Measurements from ENCODE around the gene SH3BP5.

Gene SH3BP5

DNA sequence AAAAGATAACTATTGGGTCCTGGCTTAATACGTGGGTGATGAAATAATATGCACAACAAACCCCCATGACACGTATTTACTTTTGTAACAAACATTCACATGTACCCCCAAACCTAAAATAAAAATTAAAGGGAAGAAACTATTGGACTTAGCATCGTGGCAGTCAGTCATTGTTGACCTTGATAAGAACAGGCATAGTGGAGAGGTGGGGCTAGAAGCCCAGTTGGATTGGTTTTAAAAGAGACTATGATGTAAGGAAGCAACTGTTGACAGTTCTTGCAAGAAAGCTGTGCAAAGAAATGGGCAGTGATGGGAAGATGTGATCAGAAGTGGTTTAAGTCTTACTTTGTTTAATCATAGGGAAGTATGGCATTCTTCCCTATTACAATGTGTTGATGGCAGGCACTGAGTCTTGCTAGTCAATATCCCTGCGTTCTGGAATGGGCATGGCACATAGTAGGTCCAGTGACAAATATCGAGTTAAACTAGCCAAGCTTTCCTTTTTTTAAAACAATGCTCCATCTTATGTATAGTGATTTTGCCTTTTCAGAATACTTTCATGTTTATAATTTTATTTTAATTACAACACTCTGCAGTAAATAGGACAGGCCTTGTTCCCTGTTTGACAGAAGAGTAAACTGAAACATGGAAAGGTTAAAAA, 88.4 kb downstream of the SH3BP5 start:
- no peak for DNase-seq (ENCODE audit: low spot score)

DNA sequence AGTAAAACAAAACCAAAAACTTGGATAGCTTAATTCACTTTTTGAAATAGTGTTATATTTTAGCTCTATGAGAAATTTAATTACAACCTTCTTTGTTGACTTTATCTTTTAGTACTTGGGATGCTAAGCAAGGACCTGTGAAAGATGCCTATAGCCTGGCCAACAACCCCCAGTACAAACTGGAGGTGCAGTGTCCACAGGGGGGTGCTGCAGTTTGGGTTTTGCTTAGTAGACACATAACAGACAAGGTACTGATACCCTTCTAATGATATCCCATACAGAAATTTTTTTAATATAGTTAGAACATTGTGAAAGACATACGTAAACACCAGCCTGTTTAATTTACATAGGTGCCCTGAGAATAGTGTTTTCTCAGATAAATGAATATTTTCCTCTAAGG, 91.0 kb downstream of the SH3BP5 start:
- DNase-seq (ENCODE audit: low spot score) = peak; percentile 16

DNA sequence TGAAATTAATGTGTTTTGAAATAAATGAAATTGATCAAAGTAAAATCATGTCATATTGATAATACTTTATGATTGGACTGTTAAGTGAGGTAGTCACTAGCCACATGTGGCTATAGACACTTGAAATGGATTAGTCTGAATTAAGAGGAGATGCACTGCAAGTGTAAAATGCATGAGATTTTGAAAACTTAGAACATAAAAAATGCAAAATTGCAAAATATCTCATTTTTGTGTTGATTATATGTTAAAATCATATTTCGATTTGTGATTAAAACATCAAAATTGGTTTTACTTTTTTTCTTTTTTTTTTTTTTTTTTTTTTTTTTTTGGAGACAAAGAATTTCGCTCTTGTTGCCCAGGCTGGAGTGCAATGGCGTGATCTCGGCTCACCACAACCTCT, 103.1 kb downstream of the SH3BP5 start:
- no peak for DNase-seq (ENCODE audit: low spot score)

DNA sequence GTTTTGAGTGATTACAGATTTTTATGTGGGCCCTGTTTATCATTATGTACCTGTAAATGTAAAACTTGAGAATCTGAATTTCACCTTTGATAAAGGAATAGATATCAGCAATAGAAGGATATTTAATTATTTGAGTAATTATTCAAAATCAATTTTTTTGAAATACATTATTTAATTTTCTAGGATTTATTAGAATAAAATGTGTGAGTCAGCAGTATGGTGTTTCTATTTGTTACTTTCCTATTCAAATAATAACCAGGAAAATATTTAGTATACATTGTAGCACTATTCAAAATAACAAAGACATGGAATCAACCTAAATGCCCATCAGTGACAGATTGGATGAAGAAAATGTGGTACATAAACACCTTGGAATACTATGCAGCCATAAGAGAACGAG, 104.2 kb downstream of the SH3BP5 start:
- no peak for DNase-seq (ENCODE audit: low spot score)

DNA sequence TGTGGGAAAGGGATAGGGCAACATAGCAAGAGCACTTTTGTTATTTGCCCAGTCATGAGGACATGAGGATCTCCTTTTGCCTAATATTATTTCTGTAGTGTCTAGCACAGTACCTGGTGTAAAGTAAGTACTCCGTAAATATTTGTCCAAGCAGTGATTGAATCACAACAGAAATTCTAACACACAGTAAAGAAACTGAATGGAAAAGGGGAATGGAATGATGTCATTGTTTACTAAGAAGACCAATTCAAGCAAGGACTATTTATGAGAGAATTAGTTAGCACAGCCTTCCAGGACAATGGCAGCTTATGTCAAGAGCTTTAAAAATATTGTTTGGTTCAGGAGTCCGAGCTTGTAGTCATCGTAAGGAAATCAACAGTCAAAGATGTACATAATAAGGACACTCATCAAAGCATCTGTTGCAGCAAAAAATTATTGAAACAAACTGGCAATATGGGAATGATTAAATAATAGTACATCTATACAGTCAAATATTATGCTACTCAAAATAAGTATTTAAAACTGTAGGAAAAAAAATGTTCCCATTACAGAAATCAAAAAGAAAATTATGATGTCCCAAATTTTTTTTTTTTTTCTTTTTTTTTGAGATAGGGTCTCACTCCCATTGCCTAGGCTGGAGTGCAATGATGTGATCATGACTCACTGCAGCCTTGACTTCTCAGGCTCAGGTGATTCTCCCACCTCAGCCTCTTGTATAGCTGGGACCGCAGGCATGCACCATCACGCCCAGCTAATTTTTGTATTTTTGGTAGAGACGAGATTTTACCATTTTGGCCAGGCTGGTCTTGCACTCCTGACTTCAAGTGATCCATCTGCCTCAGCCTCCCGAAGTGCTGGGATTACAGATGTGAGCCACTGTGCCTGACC, 108.5 kb downstream of the SH3BP5 start:
- DNase-seq (ENCODE audit: low spot score) = no peak

DNA sequence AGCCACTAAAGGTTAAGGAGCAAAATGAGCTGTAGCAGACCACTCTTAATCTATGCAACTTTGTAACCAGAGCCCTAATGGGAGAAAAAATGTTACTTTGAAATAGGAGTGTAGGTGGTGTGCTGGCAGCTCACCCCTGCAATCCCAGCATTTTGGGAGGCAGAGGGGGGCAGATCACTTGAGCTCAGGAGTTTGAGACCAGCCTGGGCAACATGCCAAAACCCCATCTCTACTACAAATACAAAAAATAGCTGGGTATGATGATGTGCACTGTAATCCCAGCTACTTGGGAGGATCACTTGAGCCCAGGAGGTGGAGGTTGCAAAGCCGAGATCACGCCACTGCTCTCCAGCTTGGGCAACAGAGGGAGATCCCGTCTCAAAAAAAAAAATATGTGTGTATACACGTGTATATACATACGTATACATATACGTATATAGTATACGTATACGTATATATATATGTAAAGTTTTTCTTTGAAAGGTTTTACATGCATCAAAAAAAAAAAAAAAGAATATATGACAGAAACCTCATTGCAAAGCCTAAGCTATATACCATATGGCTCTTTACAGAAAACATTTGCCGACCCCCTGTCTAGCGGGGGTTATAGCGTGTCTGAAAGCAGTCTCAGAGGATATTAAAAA, 110.7 kb downstream of the SH3BP5 start:
- DNase-seq (ENCODE audit: low spot score) = no peak

DNA sequence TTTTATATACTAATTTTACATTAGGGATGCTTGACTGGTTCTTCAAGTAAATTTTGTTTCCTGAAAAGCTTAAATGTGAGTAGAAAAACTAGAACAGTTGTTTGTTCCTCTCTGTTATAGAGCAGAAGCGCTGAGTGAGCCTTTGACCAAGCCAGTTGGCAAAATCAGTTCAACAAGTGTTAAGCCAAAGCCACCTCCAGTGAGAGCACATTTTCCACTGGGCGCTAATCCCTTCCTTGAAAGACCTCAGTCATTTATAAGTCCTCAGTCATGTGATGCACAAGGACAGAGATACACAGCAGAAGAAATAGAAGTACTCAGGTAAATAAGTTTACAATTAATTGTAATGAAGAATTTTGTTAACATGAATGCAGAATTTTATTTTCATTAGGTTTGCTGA, 111.7 kb downstream of the SH3BP5 start:
- DNase-seq (ENCODE audit: low spot score) = no peak

DNA sequence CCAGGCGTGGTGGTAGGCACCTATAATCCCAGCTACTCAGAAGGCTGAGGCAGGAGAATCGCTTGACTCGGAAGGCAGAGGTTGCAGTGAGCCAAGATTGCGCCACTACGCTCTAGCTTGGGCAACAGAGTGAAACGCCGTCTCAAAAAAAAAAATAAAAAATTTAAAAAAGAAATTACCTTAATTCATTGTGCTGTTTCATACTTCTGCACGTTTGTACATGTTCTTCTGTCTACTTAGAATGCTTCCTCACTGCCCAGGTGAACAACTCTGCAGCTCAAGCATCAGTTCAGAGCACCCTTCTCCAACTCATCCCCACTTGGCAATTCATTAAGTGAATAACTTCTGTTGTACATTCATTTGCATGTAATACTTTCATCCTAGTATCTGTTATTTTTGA, 112.3 kb downstream of the SH3BP5 start:
- no peak for DNase-seq (ENCODE audit: low spot score)

DNA sequence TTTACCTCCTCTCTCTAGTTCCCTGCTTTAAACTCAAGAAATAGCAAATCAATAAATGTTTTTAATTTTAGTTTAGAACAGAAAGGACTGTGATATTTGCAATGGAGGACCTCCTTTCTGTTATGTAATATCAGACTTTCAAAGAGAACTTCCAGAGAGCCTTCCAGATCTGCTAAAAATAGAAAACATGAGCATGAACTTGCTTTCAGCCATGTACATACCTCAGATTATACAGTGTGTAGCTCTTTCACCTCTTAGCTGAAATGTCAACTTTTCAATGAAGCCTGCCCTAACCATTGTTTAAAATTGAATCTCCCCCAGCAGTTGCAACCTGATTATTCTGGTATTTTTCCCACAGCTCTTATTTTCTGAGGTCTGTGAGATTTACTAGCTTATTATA, 113.7 kb downstream of the SH3BP5 start:
- no peak for DNase-seq (ENCODE audit: low spot score)

DNA sequence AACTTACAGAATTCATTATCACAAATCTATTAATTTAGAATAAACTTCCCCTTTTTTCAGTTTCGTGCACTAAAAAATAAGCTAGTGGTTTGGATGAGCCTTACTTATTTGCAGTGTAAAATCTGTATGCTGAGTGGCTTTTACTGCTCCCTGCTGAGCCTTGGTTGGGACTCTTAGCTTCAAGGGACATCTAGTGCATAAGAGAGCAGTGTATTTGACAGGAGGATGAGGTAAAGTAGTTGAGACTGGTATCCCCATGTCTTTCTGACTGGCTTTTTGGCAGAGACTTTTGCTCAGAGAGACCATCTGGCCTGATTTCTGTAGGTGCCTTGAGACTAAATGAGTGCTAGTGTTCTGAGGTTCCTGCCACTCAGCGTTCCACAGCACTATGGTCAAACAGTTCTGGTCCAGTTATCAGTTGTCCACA, 114.5 kb downstream of the SH3BP5 start:
- no peak for DNase-seq (ENCODE audit: low spot score)

DNA sequence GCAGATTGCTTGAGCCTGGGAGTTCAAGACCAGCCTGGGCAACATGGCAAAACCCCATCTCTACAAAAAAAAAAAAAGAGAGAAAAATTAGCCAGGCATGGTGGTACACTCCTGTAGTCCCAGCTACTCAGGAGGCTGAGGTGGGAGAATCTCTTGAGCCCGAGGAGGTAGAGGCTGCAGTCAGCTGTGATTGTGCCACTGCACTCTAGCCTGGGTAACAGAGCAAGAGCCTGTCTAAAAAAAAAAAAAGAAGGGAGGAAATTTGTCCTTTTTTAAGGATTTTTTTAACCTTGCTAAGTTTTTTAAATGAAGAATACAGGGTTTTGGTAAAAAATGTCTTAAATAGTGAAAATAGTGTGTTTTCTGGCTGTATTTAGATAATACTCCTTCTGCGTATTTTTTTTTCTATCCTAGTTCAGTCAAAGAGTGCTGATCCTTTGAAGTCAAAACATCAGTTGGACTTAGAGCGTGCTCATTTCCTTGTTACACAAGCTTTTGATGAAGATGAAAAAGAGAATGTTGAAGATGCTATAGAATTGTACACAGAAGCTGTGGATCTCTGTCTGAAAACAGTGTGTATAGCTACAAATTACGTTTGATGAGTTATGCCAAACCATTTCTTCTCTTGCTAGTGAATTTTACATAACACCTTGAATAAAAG, 115.2 kb downstream of the SH3BP5 start:
- DNase-seq (ENCODE audit: low spot score) = no peak

DNA sequence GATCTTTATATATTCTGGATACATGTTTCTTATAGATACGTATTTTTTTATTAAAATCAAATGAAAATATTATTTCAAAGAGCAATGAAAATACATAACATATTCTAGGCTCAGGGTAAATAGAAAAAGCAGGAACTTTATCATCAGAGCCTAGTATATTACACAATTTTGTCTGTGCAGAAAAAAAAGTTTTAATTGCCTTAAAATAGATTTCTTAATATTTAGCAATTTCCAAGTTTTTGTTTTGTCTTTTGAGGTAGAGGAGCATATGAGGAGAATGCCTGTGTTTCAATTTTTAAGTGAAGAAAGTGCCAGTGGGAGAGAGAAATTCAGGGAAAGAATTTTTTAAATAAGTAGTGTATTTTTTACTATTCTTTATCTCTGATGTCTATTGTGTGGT, 115.9 kb downstream of the SH3BP5 start:
- DNase-seq (ENCODE audit: low spot score) = no peak

DNA sequence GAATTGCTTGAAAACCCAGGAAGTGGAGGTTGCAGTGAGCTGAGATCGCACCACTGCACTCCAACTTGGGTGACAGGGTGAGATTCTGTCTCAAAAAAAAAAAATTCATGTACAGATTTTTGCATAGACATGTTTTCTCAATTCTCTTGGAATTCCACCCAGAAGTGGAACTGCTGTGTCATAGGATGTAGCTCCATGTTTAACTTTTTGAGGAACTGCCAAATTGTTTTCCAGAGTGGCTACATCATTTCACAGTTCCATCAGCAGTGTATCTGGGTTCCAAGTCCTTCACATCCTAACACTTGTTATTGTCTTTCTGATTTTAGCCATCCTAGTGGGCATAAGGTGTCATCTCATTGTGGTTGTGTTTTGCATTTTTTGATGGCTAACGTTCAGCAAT, 116.4 kb downstream of the SH3BP5 start:
- no peak for DNase-seq (ENCODE audit: low spot score)

DNA sequence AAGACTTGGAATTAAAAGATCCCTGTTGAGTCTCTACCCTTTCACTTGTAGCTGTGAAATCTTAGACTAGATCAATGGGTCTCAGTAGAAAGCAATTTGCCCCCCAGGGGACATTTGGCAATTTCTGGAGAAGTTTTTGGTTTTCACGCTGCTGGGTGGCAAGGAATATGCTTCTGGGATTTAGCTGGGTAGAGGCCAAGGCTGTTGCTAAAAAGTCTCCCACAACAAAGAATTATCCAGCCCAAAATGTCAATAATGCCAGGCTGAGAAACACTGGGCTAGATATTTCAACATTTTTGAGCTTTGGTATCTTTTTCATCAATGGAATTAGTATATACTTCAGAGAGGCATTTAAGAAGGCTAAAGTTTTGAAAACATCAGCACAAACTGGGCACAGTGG, 117.6 kb downstream of the SH3BP5 start:
- no peak for DNase-seq (ENCODE audit: low spot score)

DNA sequence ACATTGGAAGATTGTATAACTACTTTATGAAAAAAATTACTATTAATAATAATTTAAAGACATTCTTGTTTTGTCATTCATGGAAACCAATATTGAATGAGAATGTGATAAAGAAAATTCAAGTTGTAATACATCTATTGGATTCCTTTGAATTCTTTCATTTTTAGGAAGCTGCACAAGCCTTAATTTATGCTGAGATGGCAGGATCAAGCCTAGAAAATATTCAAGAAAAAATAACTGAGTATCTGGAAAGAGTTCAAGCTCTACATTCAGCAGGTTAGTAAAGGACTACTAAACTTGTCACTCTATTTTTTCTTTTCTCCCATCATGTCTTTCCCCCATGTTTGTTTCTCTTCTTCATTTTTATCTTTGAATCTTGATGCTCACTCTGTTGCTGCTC, 120.4 kb downstream of the SH3BP5 start:
- no peak for DNase-seq (ENCODE audit: low spot score)

DNA sequence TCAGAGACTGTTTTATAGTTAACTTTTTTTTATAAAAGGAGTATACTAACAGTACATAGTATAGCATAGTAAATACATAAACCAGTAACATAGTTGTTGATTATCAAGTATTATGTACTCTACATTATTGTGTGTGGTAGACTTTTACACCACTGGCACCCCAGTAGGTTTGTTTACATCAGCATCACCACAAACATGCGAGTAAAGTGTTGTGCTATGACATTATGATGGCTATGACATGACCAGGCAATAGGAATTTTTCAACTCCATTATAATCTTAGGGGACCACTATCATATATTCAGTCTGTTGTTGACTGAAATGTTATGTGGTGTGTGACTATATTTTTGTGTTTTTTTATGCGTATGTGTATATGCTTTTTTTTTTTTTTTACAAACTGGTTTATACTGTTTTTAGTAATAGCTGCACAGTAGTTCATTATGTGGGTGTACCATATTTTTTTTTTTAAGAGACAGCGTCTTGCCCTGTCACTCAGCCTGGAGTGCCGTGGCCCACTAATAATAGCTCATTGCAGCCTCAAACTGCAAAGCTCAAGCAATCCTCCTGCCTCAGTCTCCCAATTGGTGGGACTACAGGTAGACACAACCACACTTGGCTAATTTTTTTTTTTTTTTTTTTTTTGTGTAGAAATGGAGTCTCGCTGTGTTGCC, 124.4 kb downstream of the SH3BP5 start:
- peak; percentile 3 for DNase-seq (ENCODE audit: low spot score)

DNA sequence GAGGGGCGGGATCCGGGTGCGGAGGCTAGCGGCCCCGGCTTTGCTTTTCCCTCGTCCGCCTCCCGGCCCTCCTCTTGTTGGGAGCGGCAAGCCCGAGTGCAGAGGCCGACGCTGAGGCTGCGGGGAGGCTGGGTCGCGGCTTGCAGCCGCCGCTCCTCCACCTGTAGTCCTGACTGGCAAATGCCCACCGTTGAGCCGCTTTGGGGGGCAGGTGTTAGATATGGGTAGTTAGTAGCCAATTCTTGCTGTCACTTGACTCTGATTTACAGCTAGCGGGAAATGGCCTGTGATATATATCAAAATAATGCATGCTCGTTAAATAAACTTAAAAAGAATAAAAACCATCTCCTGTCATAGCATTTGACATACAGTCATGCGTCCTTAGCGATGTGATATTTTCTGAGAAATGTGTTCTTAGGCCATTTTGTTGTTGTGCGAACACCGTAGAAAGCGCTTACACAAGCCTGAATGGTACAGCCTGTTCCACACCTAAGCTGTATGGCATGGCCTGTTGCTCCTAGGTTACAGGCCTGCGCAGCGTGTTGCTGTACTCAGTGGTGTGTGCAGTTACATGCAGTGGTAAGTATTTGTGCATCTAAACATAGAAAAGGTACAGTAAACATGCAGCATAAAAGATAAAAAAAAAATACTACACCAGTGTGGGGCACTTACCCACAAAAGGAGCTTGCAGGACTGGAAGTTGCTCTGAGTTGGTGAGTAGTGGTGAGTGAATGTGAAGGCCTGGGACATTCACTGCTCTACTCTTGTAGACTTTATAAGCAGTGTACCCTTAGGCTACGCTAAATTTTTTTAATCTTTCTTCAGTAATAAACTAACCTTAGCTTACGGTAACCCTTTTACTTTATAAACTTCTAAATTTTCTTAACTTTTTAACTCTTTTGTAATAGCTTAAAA, 125.5 kb downstream of the SH3BP5 start:
- peak; percentile 52 for DNase-seq (ENCODE audit: low spot score)

DNA sequence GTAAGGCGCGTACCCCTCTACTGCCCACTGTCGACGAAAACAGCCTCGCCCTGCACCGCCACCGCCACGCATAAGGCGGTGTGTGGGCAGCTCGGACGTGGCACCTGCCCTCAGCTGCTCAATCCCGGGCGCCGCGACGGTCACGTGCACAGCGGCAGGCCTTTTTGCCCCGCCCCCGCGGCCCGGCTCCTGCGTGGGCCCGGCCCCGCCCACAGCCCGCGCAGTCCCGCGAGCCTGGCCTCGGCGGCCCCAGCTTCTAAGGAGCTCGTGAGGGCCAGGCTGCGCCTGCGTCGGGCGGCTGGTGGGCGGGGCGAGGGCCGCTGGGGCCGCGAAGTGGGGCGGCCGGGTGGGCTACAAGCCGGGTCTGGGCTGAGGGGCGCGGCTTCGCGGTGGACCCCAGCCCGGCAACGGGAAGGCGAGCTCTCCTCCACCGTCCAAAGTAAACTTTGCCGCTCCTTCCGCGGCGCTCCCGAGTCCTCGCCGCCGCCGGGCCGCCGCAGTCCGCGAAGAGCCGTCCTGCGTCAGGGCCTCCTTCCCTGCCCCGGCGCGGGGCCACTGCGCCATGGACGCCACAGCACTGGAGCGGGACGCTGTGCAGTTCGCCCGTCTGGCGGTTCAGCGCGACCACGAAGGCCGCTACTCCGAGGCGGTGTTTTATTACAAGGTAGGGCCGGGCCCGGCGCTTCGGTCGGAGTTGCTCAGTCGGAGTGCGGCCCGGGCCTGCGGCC, 126.3 kb downstream of the SH3BP5 start, which contains the start of gene CAPN7:
Gene CAPN7 (plus strand): TSS at position 313 of the 728 bp plus-strand sequence. CDS start 250 bp downstream, at position 563.
- DNase-seq (ENCODE audit: low spot score) = peak; percentile 92

DNA sequence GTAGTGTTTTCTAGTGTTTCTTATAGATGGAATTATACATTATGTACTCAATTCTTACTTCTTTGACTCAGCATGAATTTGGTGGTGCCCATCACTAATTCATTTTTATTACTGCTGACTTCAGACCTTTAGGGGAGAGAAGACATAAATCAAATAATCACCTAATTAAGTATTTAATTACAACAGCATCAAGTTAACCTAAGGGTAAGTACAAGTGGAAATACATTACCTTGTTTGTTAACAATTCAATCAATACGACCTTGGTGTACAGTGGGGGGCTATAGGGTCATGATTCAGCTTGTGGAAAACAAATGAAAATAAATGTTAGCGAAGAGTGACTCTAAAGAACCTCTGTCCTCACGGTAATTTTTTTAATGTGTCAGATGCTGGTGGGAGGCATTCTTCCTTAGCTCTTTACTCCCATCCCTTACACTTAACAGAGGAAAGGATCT, 126.9 kb downstream of the SH3BP5 start:
- no peak for DNase-seq (ENCODE audit: low spot score)
